ENCODE results near the gene LYL1. TPM values are rescaled to one million over a fixed set of nuclear protein-coding genes. Genes with fewer than 3 reads are reported as not detected.

The LYL1 gene
- total RNA-seq, 8 experiments from 2014 or later, result 0.11 to 1.3 (median 0.58) TPM; not detected in 1

DNA sequence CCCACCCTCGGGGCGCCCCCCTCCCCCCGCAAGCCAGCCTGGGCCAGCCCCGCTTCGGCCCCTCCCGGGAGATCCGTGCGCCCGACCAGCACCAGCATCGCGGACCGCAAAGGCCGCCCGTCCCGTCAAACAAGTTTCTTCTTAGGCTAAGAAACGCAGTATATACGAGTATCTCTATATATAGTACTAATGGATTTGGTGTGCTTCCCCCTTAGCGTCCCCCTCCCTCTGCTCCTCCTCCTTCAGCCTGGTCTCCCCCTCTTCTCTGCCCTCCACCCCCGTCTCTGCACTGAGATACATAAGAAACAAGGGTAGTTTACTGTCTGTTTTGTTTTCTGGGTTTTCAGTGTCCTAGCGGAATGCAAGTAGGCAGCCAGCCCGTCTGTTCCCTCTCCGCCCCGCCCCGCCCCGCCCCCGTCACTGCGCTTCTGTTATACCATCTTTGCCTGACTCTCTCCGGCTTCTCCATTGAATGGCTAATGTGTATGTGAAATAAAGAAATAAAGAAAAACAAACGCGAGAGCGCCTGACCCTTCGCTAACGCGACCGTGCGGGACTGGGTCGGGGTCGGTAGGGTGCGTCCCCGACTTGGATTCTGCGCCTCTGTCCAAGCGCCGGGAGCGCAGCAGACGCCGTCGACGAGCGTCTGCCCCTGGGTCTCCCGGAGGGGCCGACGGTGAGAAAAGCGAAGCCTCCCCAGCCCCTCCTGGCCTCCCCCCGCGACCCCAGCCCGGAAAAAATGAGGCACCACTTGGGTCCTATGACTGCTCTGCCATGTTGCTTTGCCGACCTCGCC lies 4.2 kb downstream of the LYL1 start:
- peak in 1 of 8 experiments; percentile 1 for ATAC-seq (replicated peaks in 6 of 8)
- in situ Hi-C loops (cut with MboI; ENCODE audit: low pct_unique_long_range_greater_than_20kb in 2 of 9, low sequenced_read_pairs in 9 of 9, unreplicated experiment in 9 of 9), result loop anchor here (10.0 to 25.0 kb wide), 3 partner anchors 111 to 124 kb away; partner anchors contain the start of gene NFIX (in 2 of the 9)
- Histone ChIP-seq H3K4me1 (replicated peaks in 1 of 2) (peaks cover 8 to 35% of the 10 kb centered on the region in 2 donors), H3K27ac (no peak overlapping the region), H3K4me3 (no peak overlapping the region)
- WGBS, 10 experiments, result 0 to 8% methylated on average over 3 to 5 of the region's 58 CpGs; no CpG with 5 or more reads in 8 of the 10 experiments

DNA sequence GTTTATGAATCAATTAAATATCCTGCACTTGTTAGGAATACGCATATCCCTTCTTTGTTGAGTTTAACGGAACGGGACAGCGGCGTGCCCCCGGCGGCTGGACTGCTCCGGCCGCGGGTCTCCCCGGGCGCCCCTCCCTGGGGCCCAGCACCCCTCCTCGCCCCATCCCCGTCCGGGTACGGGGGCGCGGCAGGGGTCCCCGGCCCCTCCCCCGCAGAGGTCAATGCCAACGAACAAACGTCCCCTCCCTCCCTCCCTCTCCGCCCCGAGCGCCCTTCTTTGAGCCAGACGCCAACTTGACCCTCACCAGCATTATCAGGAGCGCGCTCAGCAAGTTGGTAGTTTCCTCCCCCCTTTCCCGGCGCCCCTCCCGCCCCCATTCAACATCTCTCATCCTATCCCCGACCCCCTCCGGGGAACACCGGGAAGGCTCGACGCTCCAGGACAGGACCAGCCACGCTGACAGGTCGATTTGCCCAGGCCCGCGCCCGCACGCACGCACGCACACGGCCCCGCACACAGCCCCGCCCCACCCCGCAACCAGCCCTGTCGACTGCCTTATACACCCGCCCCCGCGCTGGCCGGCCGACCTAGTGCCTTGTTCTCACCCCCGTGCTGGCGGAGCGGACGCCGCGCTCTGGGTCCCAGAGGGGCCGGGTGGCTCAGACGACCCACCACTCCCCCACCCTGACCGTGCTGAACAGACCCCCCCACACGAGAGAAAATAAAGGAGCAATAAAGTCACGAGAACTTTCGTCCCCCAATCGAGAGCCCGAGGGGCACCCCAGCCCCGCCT lies 5.0 kb downstream of the LYL1 start:
- Histone ChIP-seq H3K4me1 (replicated peaks in 1 of 2) (peaks cover 8 to 40% of the 10 kb centered on the region in 2 donors), H3K27ac (no peak overlapping the region), H3K4me3 (no peak overlapping the region)
- no peak for ATAC-seq (replicated peaks in 6 of 8)
- in situ Hi-C loops (cut with MboI; ENCODE audit: low pct_unique_long_range_greater_than_20kb in 2 of 9, low sequenced_read_pairs in 9 of 9, unreplicated experiment in 9 of 9), result loop anchor here (10.0 to 25.0 kb wide), 3 partner anchors 110 to 123 kb away; partner anchors contain the start of gene NFIX (in 2 of the 9)
- WGBS, 10 experiments, result 0 to 81% (median 15%) methylated on average over 1 to 12 of the region's 69 CpGs; no CpG with 5 or more reads in 4 of the 10 experiments

DNA sequence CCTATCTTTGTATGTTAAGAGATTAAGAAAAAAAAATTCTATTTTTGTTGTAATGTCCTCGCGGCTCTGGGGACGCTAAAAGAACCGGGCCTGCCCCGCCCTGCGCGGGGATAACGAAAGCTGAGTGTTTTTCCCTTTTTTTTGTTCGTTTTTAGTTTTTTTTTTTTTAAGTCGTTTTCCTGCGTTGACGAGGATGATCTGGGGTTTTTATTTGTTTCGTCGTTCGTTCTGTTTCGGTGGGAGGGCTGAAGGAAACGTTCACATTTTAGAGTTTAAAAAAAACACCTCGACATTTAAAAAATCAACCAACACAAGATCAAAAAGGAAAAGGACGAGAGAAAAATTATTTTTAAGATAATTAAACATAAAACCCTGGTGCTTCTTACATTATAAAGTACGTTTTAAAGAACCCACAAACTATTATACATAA lies 5.6 kb downstream of the LYL1 start:
- 0 to 76% (median 5%) methylated on average over 4 to 20 of the region's 20 CpGs for WGBS, 10 experiments
- H3K4me3 ChIP-seq, result no peak overlapping the region
- ATAC-seq (replicated peaks in 6 of 8), result no peak
- H3K27ac ChIP-seq, result no peak overlapping the region
- H3K4me1 ChIP-seq (replicated peaks in 1 of 2), result peaks cover 14 to 41% of the 10 kb centered on the region in 2 donors
- in situ Hi-C loops (cut with MboI; ENCODE audit: low pct_unique_long_range_greater_than_20kb in 2 of 9, low sequenced_read_pairs in 9 of 9, unreplicated experiment in 9 of 9), result loop anchor here (10.0 to 25.0 kb wide), 3 partner anchors 110 to 122 kb away; partner anchors contain the start of gene NFIX (in 2 of the 9)

DNA sequence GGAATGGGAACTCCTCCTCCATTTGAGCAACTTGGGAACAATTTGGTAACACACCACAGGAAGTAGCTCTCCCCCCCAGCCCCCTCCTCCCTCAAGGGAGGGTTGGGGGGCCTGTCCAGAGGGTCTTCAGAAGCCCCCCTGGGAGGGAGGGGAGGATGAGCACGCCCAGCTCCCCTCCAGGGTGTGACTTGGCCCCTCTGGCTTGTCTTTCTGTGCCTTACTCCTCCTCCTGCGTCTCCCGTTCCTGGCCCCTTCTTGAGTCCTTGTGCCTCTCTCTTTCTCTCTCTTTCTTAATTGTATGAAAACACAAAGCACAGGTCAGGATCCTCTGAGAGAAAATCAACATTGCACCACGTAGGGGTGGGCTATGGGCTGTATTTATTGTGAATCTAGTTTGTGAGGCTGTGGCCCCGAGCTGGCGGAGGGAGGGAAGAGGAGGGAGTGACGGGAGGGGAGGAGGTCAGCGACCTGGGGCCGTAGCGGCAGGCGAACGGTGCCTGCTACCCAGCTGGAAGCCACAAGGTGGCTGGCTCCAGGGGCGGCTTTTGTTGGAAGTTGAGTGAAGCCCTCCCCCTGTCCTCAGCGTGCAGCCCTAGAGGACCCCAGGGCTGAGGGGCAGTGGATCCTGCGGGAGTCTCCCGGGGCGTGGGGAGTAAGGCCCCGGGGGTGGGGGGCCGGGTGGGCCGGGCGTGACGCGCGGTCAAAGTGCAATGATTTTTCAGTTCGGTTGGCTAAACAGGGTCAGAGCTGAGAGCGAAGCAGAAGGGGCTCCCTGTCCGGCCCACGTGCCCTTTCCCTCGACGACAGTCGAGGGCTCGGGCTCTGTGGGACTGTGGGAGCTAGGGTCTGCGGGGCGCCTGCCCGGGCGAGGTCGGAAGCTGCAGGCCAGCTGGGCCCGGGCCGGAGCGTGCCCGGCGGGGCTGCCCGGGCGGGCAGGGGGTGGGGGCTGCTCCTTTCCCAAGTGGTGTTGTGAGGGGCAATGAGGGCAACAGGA lies 6.4 kb downstream of the LYL1 start:
- Histone ChIP-seq H3K27ac (no peak overlapping the region), H3K4me3 (no peak overlapping the region), H3K4me1 (replicated peaks in 1 of 2) (peaks cover 22 to 50% of the 10 kb centered on the region in 2 donors)
- in situ Hi-C loops (cut with MboI; ENCODE audit: low pct_unique_long_range_greater_than_20kb in 2 of 9, low sequenced_read_pairs in 9 of 9, unreplicated experiment in 9 of 9), result loop anchor here (10.0 to 25.0 kb wide), 3 partner anchors 109 to 121 kb away; partner anchors contain the start of gene NFIX (in 2 of the 9)
- WGBS, 10 experiments, result 0% methylated on average over 1 of the region's 44 CpGs; no CpG with 5 or more reads in 8 of the 10 experiments
- ATAC-seq (replicated peaks in 6 of 8), result no peak

DNA sequence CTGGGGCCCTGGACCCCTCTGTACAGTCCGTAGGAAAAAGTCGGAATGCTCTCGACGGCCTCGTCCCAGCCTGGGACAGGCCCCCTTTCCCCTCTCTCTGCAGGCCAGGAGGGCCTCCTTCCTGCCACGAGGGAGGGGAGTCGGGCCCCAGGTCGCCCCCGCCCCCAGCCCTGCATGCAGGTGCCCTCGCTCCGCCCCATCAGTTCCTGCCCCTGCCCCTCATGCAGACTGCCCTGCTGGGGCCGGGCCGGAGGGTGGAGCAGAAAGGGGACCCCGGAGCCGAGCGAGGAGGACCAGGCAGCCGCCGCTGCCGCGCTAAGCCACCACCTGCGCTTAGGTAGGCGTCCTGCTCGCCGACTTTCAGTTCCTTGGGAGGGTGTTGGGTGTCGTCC lies 7.3 kb downstream of the LYL1 start:
- no CpG with 5 or more reads among the region's 25 CpGs for WGBS, 10 experiments
- peak in 2 of 8 experiments; percentile 6 to 8 for ATAC-seq (replicated peaks in 6 of 8)
- H3K4me3 ChIP-seq, result no peak overlapping the region
- no peak overlapping the region for H3K27ac ChIP-seq
- H3K4me1 ChIP-seq (replicated peaks in 1 of 2), result peaks cover 22 to 56% of the 10 kb centered on the region in 2 donors
- in situ Hi-C loops (cut with MboI; ENCODE audit: low pct_unique_long_range_greater_than_20kb in 2 of 9, low sequenced_read_pairs in 9 of 9, unreplicated experiment in 9 of 9), result loop anchor here (10.0 to 25.0 kb wide), 3 partner anchors 108 to 121 kb away; partner anchors contain the start of gene NFIX (in 2 of the 9)

DNA sequence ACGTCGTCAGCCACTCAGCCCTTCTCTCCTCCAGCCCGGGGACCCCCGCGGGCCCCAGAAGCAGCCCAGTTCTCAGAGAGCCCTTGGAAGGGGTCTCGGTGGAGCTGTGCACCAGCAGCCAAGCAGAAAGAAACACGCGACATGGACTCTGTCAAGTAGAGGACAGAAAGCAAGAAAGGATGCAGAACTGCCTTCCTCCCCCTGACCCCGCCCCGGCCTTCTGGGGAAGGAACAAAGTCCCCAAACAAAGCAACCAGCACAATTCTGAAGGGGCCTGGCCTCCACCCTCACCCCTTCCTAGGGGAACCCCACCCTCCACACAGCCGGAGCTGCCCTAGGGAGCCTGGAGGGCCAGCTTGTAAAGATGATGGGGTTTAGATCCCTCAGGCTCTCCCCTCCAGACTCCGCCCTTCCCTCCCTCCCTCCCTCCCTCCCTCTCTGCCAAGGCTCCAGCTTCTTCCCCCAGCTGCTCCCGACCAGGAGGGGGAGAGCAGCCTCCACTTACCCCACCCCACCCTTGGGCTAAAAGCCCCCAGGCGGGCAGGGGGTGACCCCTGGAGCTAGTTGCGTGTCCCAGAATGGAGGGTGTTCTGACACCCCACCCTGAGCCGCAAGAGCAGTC lies 7.8 kb downstream of the LYL1 start:
- no peak overlapping the region for H3K27ac ChIP-seq
- H3K4me1 ChIP-seq (replicated peaks in 1 of 2), result peaks cover 22 to 56% of the 10 kb centered on the region in 2 donors
- in situ Hi-C loops (cut with MboI; ENCODE audit: low pct_unique_long_range_greater_than_20kb in 2 of 9, low sequenced_read_pairs in 9 of 9, unreplicated experiment in 9 of 9), result loop anchor here (10.0 to 25.0 kb wide), 3 partner anchors 108 to 120 kb away; partner anchors contain the start of gene NFIX (in 2 of the 9)
- ATAC-seq (replicated peaks in 6 of 8), result peak in 5 of 8 experiments; percentile 7 to 18 (median 14)
- no peak overlapping the region for H3K4me3 ChIP-seq
- 0 to 60% methylated on average over 2 to 10 of the region's 16 CpGs; no CpG with 5 or more reads in 8 of the 10 experiments for WGBS, 10 experiments

DNA sequence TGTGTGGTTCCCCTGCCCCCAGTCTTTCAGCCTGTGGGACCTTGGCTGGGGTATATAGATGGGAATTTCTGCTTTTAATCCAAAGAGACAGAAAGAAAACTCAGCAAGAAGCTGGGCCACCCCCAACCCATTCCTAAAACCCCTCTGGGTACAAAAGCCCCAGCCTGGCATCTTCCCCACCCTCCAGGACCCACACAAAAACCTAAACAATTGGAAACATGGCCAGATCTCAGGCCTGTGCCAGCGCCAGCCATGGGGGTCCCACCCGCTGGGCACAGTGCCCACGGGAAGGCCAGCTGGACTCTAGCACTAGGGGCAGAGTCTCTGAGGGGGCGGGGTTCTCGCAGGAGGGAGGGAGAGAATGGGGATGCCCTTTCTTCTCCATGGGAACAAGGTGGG lies 8.6 kb downstream of the LYL1 start:
- no peak overlapping the region for H3K27ac ChIP-seq
- H3K4me3 ChIP-seq, result no peak overlapping the region
- WGBS, 10 experiments, result no CpG with 5 or more reads among the region's 5 CpGs
- in situ Hi-C loops (cut with MboI; ENCODE audit: low pct_unique_long_range_greater_than_20kb in 2 of 9, low sequenced_read_pairs in 9 of 9, unreplicated experiment in 9 of 9), result loop anchor here (10.0 to 25.0 kb wide), 3 partner anchors 107 to 119 kb away; partner anchors contain the start of gene NFIX (in 2 of the 9)
- peaks cover 22 to 56% of the 10 kb centered on the region in 2 donors for H3K4me1 ChIP-seq (replicated peaks in 1 of 2)
- peak in 3 of 8 experiments; percentile 2 to 18 (median 6) for ATAC-seq (replicated peaks in 6 of 8)

DNA sequence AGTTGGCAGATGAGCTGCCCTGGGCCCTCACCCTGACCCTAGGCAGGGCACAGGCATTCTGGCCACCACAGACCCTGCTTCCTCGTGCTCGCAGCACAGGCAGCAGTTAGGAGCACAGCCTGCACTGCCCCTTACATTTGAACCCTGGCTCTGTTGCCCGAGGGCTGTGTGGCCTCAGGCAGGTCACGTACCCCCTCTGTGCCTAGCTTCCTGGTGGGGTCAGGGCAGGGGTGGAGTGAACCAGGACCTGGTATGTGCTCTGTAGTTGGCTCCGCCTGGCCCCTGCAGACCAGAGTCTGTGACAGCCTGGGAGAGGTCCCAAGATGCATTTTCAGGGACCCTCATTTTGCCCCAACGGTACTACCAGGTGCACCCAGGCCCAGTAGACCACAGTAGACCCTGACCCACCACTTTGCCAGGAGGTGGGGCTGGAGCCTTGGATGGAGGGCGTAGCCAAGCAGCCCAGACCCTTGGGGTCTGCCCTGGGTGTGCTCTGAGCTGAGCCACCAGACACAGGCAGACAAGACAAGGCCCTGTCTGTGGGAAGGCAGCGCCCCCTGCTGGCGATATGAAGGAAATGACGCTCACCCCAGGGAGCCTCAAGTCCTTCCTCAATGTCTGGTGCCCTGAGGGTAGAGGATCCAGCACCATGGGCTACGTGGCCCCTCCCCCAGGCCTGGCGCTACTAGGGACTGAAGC lies 9.1 kb downstream of the LYL1 start:
- peak; percentile 58 to 87 (median 74) for ATAC-seq (replicated peaks in 6 of 8)
- no peak overlapping the region for H3K27ac ChIP-seq
- WGBS, 10 experiments, result 0 to 83% (median 0%) methylated on average over 1 to 4 of the region's 12 CpGs; no CpG with 5 or more reads in 5 of the 10 experiments
- in situ Hi-C loops (cut with MboI; ENCODE audit: low pct_unique_long_range_greater_than_20kb in 2 of 9, low sequenced_read_pairs in 9 of 9, unreplicated experiment in 9 of 9), result loop anchor here (10.0 to 25.0 kb wide), 3 partner anchors 106 to 119 kb away; partner anchors contain the start of gene NFIX (in 2 of the 9)
- no peak overlapping the region for H3K4me3 ChIP-seq
- peaks cover 22 to 56% of the 10 kb centered on the region in 2 donors for H3K4me1 ChIP-seq (replicated peaks in 1 of 2)

DNA sequence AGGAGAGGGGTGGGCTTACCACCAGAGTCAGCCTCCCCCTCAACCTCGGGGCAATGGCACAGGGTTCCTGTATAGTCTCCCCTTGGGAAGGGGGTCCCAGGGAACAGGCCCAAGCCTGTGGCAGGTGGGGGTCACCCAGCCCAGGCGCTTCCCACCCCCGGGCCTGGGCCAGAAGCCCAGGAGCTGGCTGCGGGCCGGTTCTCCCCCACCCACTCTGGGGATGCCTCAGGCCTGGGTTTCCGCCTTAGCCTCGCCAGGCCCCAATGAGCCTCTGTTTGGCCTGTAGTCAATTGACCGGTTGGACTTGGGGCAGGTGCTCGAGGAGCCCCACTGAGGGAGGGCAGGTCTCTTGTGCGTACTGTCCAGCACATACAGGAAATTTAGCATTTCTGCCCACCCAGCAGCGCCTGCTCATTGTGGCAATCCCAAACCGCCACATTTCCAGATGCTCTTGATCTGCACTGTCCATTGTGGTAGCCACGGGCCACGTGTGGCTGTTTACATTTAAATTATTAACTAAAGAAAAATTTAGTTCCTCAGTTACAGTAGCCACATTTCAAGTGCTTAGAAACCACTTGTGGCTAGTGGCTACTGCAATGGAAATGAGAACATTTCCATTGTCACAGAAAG lies 9.9 kb downstream of the LYL1 start:
- no peak overlapping the region for H3K4me3 ChIP-seq
- in situ Hi-C loops (cut with MboI; ENCODE audit: low pct_unique_long_range_greater_than_20kb in 2 of 9, low sequenced_read_pairs in 9 of 9, unreplicated experiment in 9 of 9), result loop anchor here (10.0 to 25.0 kb wide), 3 partner anchors 105 to 118 kb away; partner anchors contain the start of gene NFIX (in 2 of the 9)
- ATAC-seq (replicated peaks in 6 of 8), result peak in 1 of 8 experiments; percentile 10
- H3K4me1 ChIP-seq (replicated peaks in 1 of 2), result peaks cover 22 to 56% of the 10 kb centered on the region in 2 donors
- WGBS, 10 experiments, result 8 to 100% (median 76%) methylated on average over 1 to 4 of the region's 14 CpGs; no CpG with 5 or more reads in 4 of the 10 experiments
- H3K27ac ChIP-seq, result no peak overlapping the region

DNA sequence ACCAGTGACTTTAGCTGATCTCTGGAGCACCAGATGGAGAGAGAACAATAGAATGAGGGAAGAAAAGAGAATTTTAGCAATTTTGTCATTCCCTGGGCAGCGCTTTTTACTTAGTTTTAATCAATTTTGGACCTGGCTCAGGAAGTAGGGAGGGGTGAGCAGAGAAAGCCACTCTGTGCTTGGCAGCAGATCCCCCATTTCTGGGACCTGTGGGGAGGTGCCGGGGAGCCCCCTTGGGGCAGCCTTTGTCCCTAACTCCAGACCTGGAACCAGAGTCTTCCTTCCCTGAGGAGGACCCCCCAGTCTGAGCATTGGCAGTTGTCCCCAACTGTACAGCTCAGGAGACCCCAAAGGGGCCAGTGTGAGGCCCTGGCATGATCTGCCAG lies 10.5 kb downstream of the LYL1 start:
- WGBS, 10 experiments, result 17 to 67% (median 60%) methylated on average over 1 to 2 of the region's 2 CpGs; no CpG with 5 or more reads in 7 of the 10 experiments
- no peak overlapping the region for H3K4me3 ChIP-seq
- no peak overlapping the region for H3K27ac ChIP-seq
- H3K4me1 ChIP-seq (replicated peaks in 1 of 2), result peaks cover 22 to 56% of the 10 kb centered on the region in 2 donors
- in situ Hi-C loops (cut with MboI; ENCODE audit: low pct_unique_long_range_greater_than_20kb in 2 of 9, low sequenced_read_pairs in 9 of 9, unreplicated experiment in 9 of 9), result loop anchor here (10.0 to 25.0 kb wide), 3 partner anchors 105 to 117 kb away; partner anchors contain the start of gene NFIX (in 2 of the 9)
- no peak for ATAC-seq (replicated peaks in 6 of 8)
